SK-N-SH treated with all-trans-retinoic acid at 6 μM for 48 hours (cell line): ENCODE measurements around the gene MCTP2.

Source experiments
- ATAC-seq: fragments of 200-7000 bp; cut with Tn5 transposase; 3 replicates; pipeline ENCODE4 v1.9.1; 2020; ENCODE audit warnings: mild to moderate bottlenecking, moderate library complexity
- ARNTL ChIP-seq: fragments of 450-650 bp; formaldehyde crosslinking; IDR thresholded peaks from 2 replicates; pipeline ENCODE4 v1.5.0; 2020; ENCODE audit warnings: low read depth, mild to moderate bottlenecking, moderate library complexity, borderline replicate concordance
- BACH2 ChIP-seq: fragments of 250-450 bp; sonication (Bioruptor Pico); IDR thresholded peaks from 2 replicates; pipeline ENCODE4 v1.9.0; 2021; ENCODE audit warnings: mild to moderate bottlenecking, borderline replicate concordance
- CREB5 ChIP-seq: fragments of 250-450 bp; sonication (Bioruptor Pico); IDR thresholded peaks from 2 replicates; pipeline ENCODE4 v1.5.1; 2020; ENCODE audit warnings: low read depth, mild to moderate bottlenecking, moderate library complexity
- CSDC2 ChIP-seq: fragments of 250-450 bp; sonication (Bioruptor Pico); IDR thresholded peaks from 2 replicates; pipeline ENCODE4 v1.5.0; 2020; ENCODE audit warnings: mild to moderate bottlenecking, moderate library complexity
- CSRNP3 ChIP-seq: fragments of 250-450 bp; sonication (Bioruptor Pico); IDR thresholded peaks from 2 replicates; pipeline ENCODE4 v1.5.1; 2021; ENCODE audit warnings: mild to moderate bottlenecking, moderate library complexity
- GLIS3 ChIP-seq: fragments of 250-450 bp; sonication (Bioruptor Pico); IDR thresholded peaks from 2 replicates; pipeline ENCODE4 v1.5.0; 2020; ENCODE audit warnings: mild to moderate bottlenecking, moderate library complexity
- ISL1 ChIP-seq: fragments of 250-450 bp; sonication (Bioruptor Pico); IDR thresholded peaks from 2 replicates; pipeline ENCODE4 v2.1.2; 2022; ENCODE audit warnings: mild to moderate bottlenecking, moderate library complexity
- OSR1 ChIP-seq: fragments of 250-450 bp; sonication (Bioruptor Pico); IDR thresholded peaks from 2 replicates; pipeline ENCODE4 v1.8.0; 2022; ENCODE audit warnings: moderate library complexity, mild to moderate bottlenecking, inconsistent platforms
- PATZ1 ChIP-seq: fragments of 250-450 bp; sonication (Bioruptor Pico); IDR thresholded peaks from 2 replicates; pipeline ENCODE4 v1.8.0; 2020; ENCODE audit warnings: mild to moderate bottlenecking, moderate library complexity, borderline replicate concordance
- POU6F1 ChIP-seq: fragments of 250-450 bp; sonication (Bioruptor Pico); IDR thresholded peaks from 2 replicates; pipeline ENCODE4 v1.8.0; 2021; ENCODE audit warnings: low read depth, mild to moderate bottlenecking, moderate library complexity, borderline replicate concordance
- PPARA ChIP-seq: fragments of 250-450 bp; sonication (Bioruptor Pico); IDR thresholded peaks from 2 replicates; pipeline ENCODE4 v1.5.0; 2020; ENCODE audit warnings: mild to moderate bottlenecking, borderline replicate concordance
- RARB ChIP-seq: fragments of 250-450 bp; sonication (Bioruptor Pico); IDR thresholded peaks from 2 replicates; pipeline ENCODE4 v1.8.0; 2021; ENCODE audit warnings: mild to moderate bottlenecking, moderate library complexity
- TCF4 ChIP-seq: fragments of 250-450 bp; sonication (Bioruptor Pico); IDR thresholded peaks from 2 replicates; pipeline ENCODE4 v1.8.0; 2021; ENCODE audit warnings: mild to moderate bottlenecking, moderate library complexity, borderline replicate concordance
- TOX ChIP-seq: fragments of 250-450 bp; sonication (Bioruptor Pico); IDR thresholded peaks from 2 replicates; pipeline ENCODE4 v1.8.0; 2021; ENCODE audit warnings: mild to moderate bottlenecking, moderate library complexity, borderline replicate concordance
- TSHZ2 ChIP-seq: fragments of 250-450 bp; sonication (Bioruptor Pico); IDR thresholded peaks from 2 replicates; pipeline ENCODE4 v1.5.0; 2020; ENCODE audit warnings: mild to moderate bottlenecking, moderate library complexity
- ZC3H10 ChIP-seq: fragments of 250-450 bp; sonication (Bioruptor Pico); IDR thresholded peaks from 2 replicates; pipeline ENCODE4 v1.5.1; 2021; ENCODE audit warnings: mild to moderate bottlenecking, moderate library complexity
- ZFP3 ChIP-seq: fragments of 250-450 bp; sonication (Bioruptor Pico); IDR thresholded peaks from 2 replicates; pipeline ENCODE4 v1.5.0; 2020; ENCODE audit warnings: mild to moderate bottlenecking, moderate library complexity
- ZFP30 ChIP-seq: fragments of 450-650 bp; formaldehyde crosslinking; IDR thresholded peaks from 2 replicates; pipeline ENCODE4 v1.5.0; 2022; ENCODE audit warnings: mild to moderate bottlenecking, moderate library complexity
- ZNF565 ChIP-seq: fragments of 450-650 bp; formaldehyde crosslinking; conservative IDR thresholded peaks from 2 replicates; pipeline ENCODE4 v1.5.0; 2020; ENCODE audit warnings: low read depth, mild to moderate bottlenecking, moderate library complexity
- ZNF70 ChIP-seq: fragments of 450-650 bp; formaldehyde crosslinking; IDR thresholded peaks from 2 replicates; pipeline ENCODE4 v1.5.0; 2020; ENCODE audit warnings: mild to moderate bottlenecking, moderate library complexity
- ZNF8 ChIP-seq: fragments of 450-650 bp; formaldehyde crosslinking; IDR thresholded peaks from 2 replicates; pipeline ENCODE4 v1.5.0; 2020; ENCODE audit warnings: mild to moderate bottlenecking, moderate library complexity

The MCTP2 gene

GRCh38 chr15:94314639-94315038 is 83.3 kb downstream of the MCTP2 start (continued):
- no peak for TF ChIP-seq CREB5 (CRISPR knock-in tag)
- no peak for TF ChIP-seq TCF4
- no peak for TF ChIP-seq ZFP3 (CRISPR knock-in tag)
- TF ChIP-seq POU6F1 (CRISPR knock-in tag), result no peak
- TF ChIP-seq ZNF8 (CRISPR knock-in tag), result no peak
- TF ChIP-seq ARNTL (CRISPR knock-in tag), result no peak
- TF ChIP-seq ZNF565 (CRISPR knock-in tag), result no peak

- no peak for ATAC-seq
- TF ChIP-seq ARNTL (CRISPR knock-in tag) (no peak), ZFP3 (CRISPR knock-in tag) (no peak), GLIS3 (CRISPR knock-in tag) (no peak), ZC3H10 (CRISPR knock-in tag) (no peak), CSRNP3 (CRISPR knock-in tag) (no peak), ZFP30 (CRISPR knock-in tag) (no peak), BACH2 (CRISPR knock-in tag) (no peak), PATZ1 (CRISPR knock-in tag) (no peak), TSHZ2 (no peak), PPARA (CRISPR knock-in tag) (no peak), POU6F1 (CRISPR knock-in tag) (no peak), ZNF70 (CRISPR knock-in tag) (no peak), CSDC2 (CRISPR knock-in tag) (no peak), ZNF8 (CRISPR knock-in tag) (no peak), TOX (CRISPR knock-in tag) (no peak), RARB (no peak)
Measured at GRCh38 chr15:94317211-94317610, 85.8 kb downstream of the MCTP2 start.

GRCh38 chr15:94322141-94322540 is 90.8 kb downstream of the MCTP2 start:
- TF ChIP-seq ZFP30 (CRISPR knock-in tag) (no peak), GLIS3 (CRISPR knock-in tag) (no peak), BACH2 (CRISPR knock-in tag) (no peak), ARNTL (CRISPR knock-in tag) (no peak), CSDC2 (CRISPR knock-in tag) (no peak), ZNF8 (CRISPR knock-in tag) (no peak), ISL1 (CRISPR knock-in tag) (no peak), TOX (CRISPR knock-in tag) (no peak), ZC3H10 (CRISPR knock-in tag) (no peak), TSHZ2 (no peak), TCF4 (no peak), CSRNP3 (CRISPR knock-in tag) (no peak), OSR1 (CRISPR knock-in tag) (no peak)
- TF ChIP-seq, all 23 proteins: peak for 0
- ATAC-seq, result no peak
